ENCODE measurements around the gene ZSCAN23.

ZSCAN23 gene

DNA sequence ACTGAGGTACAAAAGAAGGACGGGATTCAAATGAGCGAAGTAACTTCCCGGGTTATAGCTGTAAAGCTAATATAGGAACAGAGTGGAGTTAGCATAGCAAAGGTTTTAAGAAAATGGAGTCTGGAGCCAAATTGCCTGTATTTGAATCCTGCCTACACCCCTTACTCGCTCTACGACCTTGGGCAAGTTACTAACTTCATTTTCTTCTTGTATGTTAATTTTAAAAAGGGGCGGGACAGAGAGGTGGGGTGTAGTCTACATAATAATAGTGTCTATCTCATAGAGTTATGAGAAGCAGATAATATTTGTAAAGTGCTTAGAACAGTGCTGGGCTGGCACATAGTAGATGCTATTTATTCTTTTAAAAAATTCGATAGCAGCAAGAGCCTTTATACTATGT lies 705 bp downstream of the ZSCAN23 start:
- H3K79me2 ChIP-seq (ENCODE audit: insufficient read depth, low read length) = no peaks in the 10 kb centered on the region

DNA sequence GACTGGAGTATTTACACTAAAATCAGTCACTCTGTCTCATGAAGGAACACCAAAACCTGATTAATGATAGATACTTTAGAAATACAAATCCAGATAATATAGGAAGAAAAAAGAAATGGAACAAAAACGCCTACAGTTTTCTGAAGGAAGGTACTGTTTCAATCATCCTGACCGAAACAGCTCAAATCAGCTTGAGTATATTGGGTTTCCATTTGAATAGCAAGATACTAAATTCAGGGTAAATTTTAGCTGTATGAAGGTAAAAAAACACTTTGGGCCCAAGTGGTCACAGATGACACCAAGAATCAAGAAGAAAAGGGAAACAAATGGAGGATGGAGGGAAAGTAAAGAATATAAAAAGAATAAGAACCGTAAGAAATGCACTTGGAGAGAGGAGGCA lies 6.9 kb downstream of the ZSCAN23 start:
- no peaks in the 10 kb centered on the region for H3K9me2 ChIP-seq (replicated peaks; ENCODE audit: low read depth, low read length)
- no peak overlapping the region for H2AFZ ChIP-seq (ENCODE audit: low read length)
- no peaks in the 10 kb centered on the region for H3K79me2 ChIP-seq (ENCODE audit: insufficient read depth, low read length)
- H3K36me3 ChIP-seq (ENCODE audit: insufficient read depth, low read length) = no peaks in the 10 kb centered on the region
- H3K4me1 ChIP-seq (ENCODE audit: insufficient read depth, low read length, poor library complexity, severe bottlenecking) = no peaks in the 10 kb centered on the region
- TF ChIP-seq, protein P1, sequence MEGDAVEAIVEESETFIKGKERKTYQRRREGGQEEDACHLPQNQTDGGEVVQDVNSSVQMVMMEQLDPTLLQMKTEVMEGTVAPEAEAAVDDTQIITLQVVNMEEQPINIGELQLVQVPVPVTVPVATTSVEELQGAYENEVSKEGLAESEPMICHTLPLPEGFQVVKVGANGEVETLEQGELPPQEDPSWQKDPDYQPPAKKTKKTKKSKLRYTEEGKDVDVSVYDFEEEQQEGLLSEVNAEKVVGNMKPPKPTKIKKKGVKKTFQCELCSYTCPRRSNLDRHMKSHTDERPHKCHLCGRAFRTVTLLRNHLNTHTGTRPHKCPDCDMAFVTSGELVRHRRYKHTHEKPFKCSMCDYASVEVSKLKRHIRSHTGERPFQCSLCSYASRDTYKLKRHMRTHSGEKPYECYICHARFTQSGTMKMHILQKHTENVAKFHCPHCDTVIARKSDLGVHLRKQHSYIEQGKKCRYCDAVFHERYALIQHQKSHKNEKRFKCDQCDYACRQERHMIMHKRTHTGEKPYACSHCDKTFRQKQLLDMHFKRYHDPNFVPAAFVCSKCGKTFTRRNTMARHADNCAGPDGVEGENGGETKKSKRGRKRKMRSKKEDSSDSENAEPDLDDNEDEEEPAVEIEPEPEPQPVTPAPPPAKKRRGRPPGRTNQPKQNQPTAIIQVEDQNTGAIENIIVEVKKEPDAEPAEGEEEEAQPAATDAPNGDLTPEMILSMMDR (conservative IDR thresholded peaks at IDR 0.05; ENCODE audit: low read length) = no peak
- TF ChIP-seq EZH2phosphoT487 (IDR thresholded peaks at IDR 0.05; ENCODE audit: borderline replicate concordance) = no peak
- no peaks in the 10 kb centered on the region for H3K9me3 ChIP-seq (ENCODE audit: insufficient read depth, low read depth, low read length)
- no peaks in the 10 kb centered on the region for H4K20me1 ChIP-seq (ENCODE audit: insufficient read depth, low read length, poor library complexity, severe bottlenecking)
- no peak overlapping the region for H3K4me2 ChIP-seq (ENCODE audit: low read depth, low read length, poor library complexity, severe bottlenecking)
- no peaks in the 10 kb centered on the region for H3K27me3 ChIP-seq (ENCODE audit: insufficient read depth, low read length, poor library complexity, severe bottlenecking)
- H3K9ac ChIP-seq (ENCODE audit: low read depth, low read length, poor library complexity, severe bottlenecking) = no peak overlapping the region
- H3F3A ChIP-seq (ENCODE audit: low read depth) = no peaks in the 10 kb centered on the region
- no peak overlapping the region for H3K4me3 ChIP-seq (ENCODE audit: low read length, poor library complexity, severe bottlenecking)

More for the DNA sequence above, 705 bp downstream of the ZSCAN23 start:
- no peaks in the 10 kb centered on the region for H3K36me3 ChIP-seq (ENCODE audit: insufficient read depth, low read length)
- TF ChIP-seq, protein P1 (conservative IDR thresholded peaks at IDR 0.05; ENCODE audit: low read length) = no peak
- TF ChIP-seq EZH2phosphoT487 (IDR thresholded peaks at IDR 0.05; ENCODE audit: borderline replicate concordance) = no peak
- no peak overlapping the region for H3K4me2 ChIP-seq (ENCODE audit: low read depth, low read length, poor library complexity, severe bottlenecking)
- H3K4me1 ChIP-seq (ENCODE audit: insufficient read depth, low read length, poor library complexity, severe bottlenecking) = no peaks in the 10 kb centered on the region
- H3K9ac ChIP-seq (ENCODE audit: low read depth, low read length, poor library complexity, severe bottlenecking) = no peak overlapping the region
- H3K9me3 ChIP-seq (ENCODE audit: insufficient read depth, low read depth, low read length) = no peaks in the 10 kb centered on the region
- H3K27me3 ChIP-seq (ENCODE audit: insufficient read depth, low read length, poor library complexity, severe bottlenecking) = no peaks in the 10 kb centered on the region
- H4K20me1 ChIP-seq (ENCODE audit: insufficient read depth, low read length, poor library complexity, severe bottlenecking) = no peaks in the 10 kb centered on the region
- no peaks in the 10 kb centered on the region for H3F3A ChIP-seq (ENCODE audit: low read depth)
- H2AFZ ChIP-seq (ENCODE audit: low read length) = no peak overlapping the region
- H3K4me3 ChIP-seq (ENCODE audit: low read length, poor library complexity, severe bottlenecking) = no peak overlapping the region
- no peaks in the 10 kb centered on the region for H3K9me2 ChIP-seq (replicated peaks; ENCODE audit: low read depth, low read length)

DNA sequence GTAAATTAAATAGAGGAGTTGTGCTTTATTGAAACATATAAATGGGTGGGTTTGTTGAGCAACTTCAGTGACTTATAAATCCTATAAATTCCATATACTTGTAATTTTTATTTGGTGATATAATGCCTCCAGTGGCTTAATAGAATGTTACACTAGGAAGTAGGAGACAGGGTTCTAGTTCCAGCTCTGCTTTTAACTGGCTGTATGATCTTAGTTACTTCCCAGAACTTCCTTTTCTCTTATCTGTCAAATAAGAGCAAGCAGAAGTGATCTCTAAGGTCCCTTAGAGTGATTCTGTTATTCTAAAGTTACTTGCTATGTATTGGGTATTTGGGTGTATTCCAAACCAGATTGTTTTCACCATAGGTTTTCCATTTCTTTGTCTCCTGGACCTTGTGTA lies 10.2 kb downstream of the ZSCAN23 start:
- no peaks in the 10 kb centered on the region for H4K20me1 ChIP-seq (ENCODE audit: insufficient read depth, low read length, poor library complexity, severe bottlenecking)
- H2AFZ ChIP-seq (ENCODE audit: low read length) = no peak overlapping the region
- H3K9ac ChIP-seq (ENCODE audit: low read depth, low read length, poor library complexity, severe bottlenecking) = no peak overlapping the region
- no peaks in the 10 kb centered on the region for H3K79me2 ChIP-seq (ENCODE audit: insufficient read depth, low read length)
- H3F3A ChIP-seq (ENCODE audit: low read depth) = no peaks in the 10 kb centered on the region
- H3K4me1 ChIP-seq (ENCODE audit: insufficient read depth, low read length, poor library complexity, severe bottlenecking) = no peaks in the 10 kb centered on the region
- no peaks in the 10 kb centered on the region for H3K36me3 ChIP-seq (ENCODE audit: insufficient read depth, low read length)
- TF ChIP-seq, protein P1 (conservative IDR thresholded peaks at IDR 0.05; ENCODE audit: low read length) = no peak
- no peak for TF ChIP-seq EZH2phosphoT487 (IDR thresholded peaks at IDR 0.05; ENCODE audit: borderline replicate concordance)
- no peaks in the 10 kb centered on the region for H3K9me2 ChIP-seq (replicated peaks; ENCODE audit: low read depth, low read length)
- H3K27me3 ChIP-seq (ENCODE audit: insufficient read depth, low read length, poor library complexity, severe bottlenecking) = no peaks in the 10 kb centered on the region
- no peaks in the 10 kb centered on the region for H3K9me3 ChIP-seq (ENCODE audit: insufficient read depth, low read depth, low read length)
- no peak overlapping the region for H3K4me3 ChIP-seq (ENCODE audit: low read length, poor library complexity, severe bottlenecking)
- no peak overlapping the region for H3K4me2 ChIP-seq (ENCODE audit: low read depth, low read length, poor library complexity, severe bottlenecking)
